K562 (cell line): ENCODE results near the gene ZNF768. TPM values are rescaled to one million over a fixed set of nuclear protein-coding genes. Genes with fewer than 3 reads are reported as not detected.
"Not testable (repeated sequence)": the region's sequence is repeated elsewhere in the genome, so short reads cannot be mapped to it uniquely, and the experiment has no call there.

Experiments used
- CXXC5 ChIP-seq: fragments of 250-450 bp; sonication (Bioruptor Pico); IDR thresholded peaks from 2 replicates; pipeline ENCODE4 v1.8.0; 2022; ENCODE audit warnings: inconsistent platforms, mild to moderate bottlenecking, moderate library complexity
- GATA2 ChIP-seq: sonication (generic); formaldehyde crosslinking; IDR thresholded peaks from 2 replicates; pipeline ENCODE4 v1.4.0; 2020; ENCODE audit warnings: mild to moderate bottlenecking, missing genetic modification reagents
- HINFP ChIP-seq: fragments of 450-650 bp; conservative IDR thresholded peaks from 2 replicates; pipeline ENCODE4 v1.6.1; 2016; ENCODE audit warnings: missing genetic modification characterization, low read depth, mild to moderate bottlenecking, control low read depth, missing compliant biosample characterization
- ID3 ChIP-seq, 2 experiments: fragments of 250-450 bp in 1 of 2; fragments of 450-650 bp in 1 of 2; sonication (Bioruptor Pico) in 1 of 2; IDR thresholded peaks; 2 replicates each; pipeline versions ENCODE4 v1.6.1 to v1.8.0; 2016 to 2021; ENCODE audit warnings: mild to moderate bottlenecking in 2 of 2, moderate library complexity in 2 of 2, missing compliant biosample characterization in 1 of 2, missing genetic modification characterization in 1 of 2
- KAT7 ChIP-seq: sonication (generic); formaldehyde crosslinking; IDR thresholded peaks from 2 replicates; pipeline ENCODE4 v1.8.0; 2022; ENCODE audit warnings: missing genetic modification reagents, mild to moderate bottlenecking, borderline replicate concordance
- KLF16 ChIP-seq: IDR thresholded peaks from 2 replicates; pipeline ENCODE4 v1.6.1; 2016; ENCODE audit warnings: antibody characterized with exemption
- NCOR1 ChIP-seq: fragments of 450-650 bp; IDR thresholded peaks from 2 replicates; pipeline ENCODE4 v1.6.1; 2016; ENCODE audit warnings: mild to moderate bottlenecking, moderate library complexity
- NFIC ChIP-seq: fragments of 450-650 bp; IDR thresholded peaks from 2 replicates; pipeline ENCODE4 v1.6.1; 2017; ENCODE audit warnings: mild to moderate bottlenecking, inconsistent platforms
- NR2C1 ChIP-seq, 2 experiments: fragments of 450-650 bp; IDR thresholded peaks; 2 replicates each; pipeline ENCODE4 v1.6.1; 2017; ENCODE audit warnings: mild to moderate bottlenecking in 2 of 2, antibody characterized with exemption in 1 of 2, inconsistent platforms in 1 of 2, missing compliant biosample characterization in 1 of 2, missing genetic modification characterization in 1 of 2
- PKNOX1 ChIP-seq: fragments of 450-650 bp; IDR thresholded peaks from 2 replicates; pipeline ENCODE4 v1.6.1; 2016
- POLR2AphosphoS5 ChIP-seq: IDR thresholded peaks from 2 replicates; pipeline ENCODE4 v1.6.1; 2011; ENCODE audit warnings: mild to moderate bottlenecking, low read depth, low read length, moderate library complexity; ENCODE audit not compliant: control insufficient read depth, insufficient read depth
- SMAD4 ChIP-seq: fragments of 250-450 bp; sonication (Bioruptor Pico); conservative IDR thresholded peaks from 2 replicates; pipeline ENCODE4 v1.8.0; 2021; ENCODE audit warnings: inconsistent platforms, mild to moderate bottlenecking, moderate library complexity
- SMARCE1 ChIP-seq: fragments of 450-650 bp; IDR thresholded peaks from 2 replicates; pipeline ENCODE4 v1.7.1; 2016; ENCODE audit warnings: mild to moderate bottlenecking
- TBL1XR1 ChIP-seq, 2 experiments: IDR thresholded peaks; 2 replicates each; pipeline ENCODE4 v1.6.1; 2012; ENCODE audit warnings: improper control_type of control experiment in 2 of 2, low read length in 2 of 2, mild to moderate bottlenecking in 1 of 2
- TEAD1 ChIP-seq, 2 experiments: fragments of 450-650 bp in 1 of 2; sonication (generic) in 1 of 2; formaldehyde crosslinking; IDR thresholded peaks; 2 replicates each; pipeline versions ENCODE4 v1.4.0 to v1.8.0; 2020 to 2022; ENCODE audit warnings: mild to moderate bottlenecking in 2 of 2, missing genetic modification reagents in 1 of 2
- TEAD4 ChIP-seq, 2 experiments: sonication (generic) in 1 of 2; formaldehyde crosslinking in 1 of 2; IDR thresholded peaks; 2 replicates each; pipeline versions ENCODE4 v1.6.1 to v1.8.0; 2012 to 2022; ENCODE audit warnings: borderline replicate concordance in 1 of 2, inconsistent platforms in 1 of 2, low read length in 1 of 2, mild to moderate bottlenecking in 1 of 2, missing genetic modification reagents in 1 of 2
- VEZF1 ChIP-seq: fragments of 200-800 bp; sonication (Bioruptor generic); IDR thresholded peaks from 2 replicates; pipeline ENCODE4 v1.6.1; 2017; ENCODE audit warnings: missing genetic modification characterization, missing compliant biosample characterization
- polyA plus RNA-seq, 8 experiments: library from polyadenylated mRNA; depleted of rRNA in 4 of 8; stranded (reverse) in 5 of 8; unstranded in 3 of 8; fragments of >200 nt; fragmentation: Nextera tagmentation in 2 of 8; fragmentation: Illumina TruSeq in 1 of 8; extraction: Ambion mirVana in 2 of 8; extraction: Trizol in 1 of 8; gene quantifications; 2 replicates each; pipeline versions ENCODE4 v1.2.1 to v1.2.3, GENCODE V29; 2011 to 2014; ENCODE audit warnings: inconsistent platforms in 1 of 8, missing spikeins in 1 of 8
- total RNA-seq, 7 experiments: library from RNA; depleted of rRNA in 6 of 7; stranded (reverse); fragments of >200 nt in 6 of 7; fragmentation: Illumina TruSeq in 2 of 7; extraction: Trizol in 2 of 7; gene quantifications; 2 replicates each; pipeline versions ENCODE4 v1.2.1 to v1.2.3, GENCODE V29; 2011 to 2021; ENCODE audit warnings: low replicate concordance in 1 of 7

The ZNF768 gene
- total and polyA plus RNA-seq, 9 of the 15 experiments (the other 6 are each of a cell fraction or from before 2014, with no cell fraction given), result 0.13 to 50.7 (median 26.9) TPM

- 0 out of 2 replicates have a peak, but pooled peaks have one; percentile 10 for TF ChIP-seq CXXC5 (CRISPR knock-in tag)
- TF ChIP-seq POLR2AphosphoS5, result peak; percentile 31; the same call in 1 of the 2 replicates
- TF ChIP-seq NFIC, result peak; percentile 66
- peak; percentile 55 for TF ChIP-seq NR2C1 (IDR thresholded peaks at IDR 0.05)
- TF ChIP-seq NR2C1 (tag; IDR thresholded peaks at IDR 0.05), result 0 out of 2 replicates have a peak, but pooled peaks have one; percentile 35
- TF ChIP-seq VEZF1 (CRISPR knock-in tag), result peak; percentile 18; the same call in 1 of the 2 replicates
- TF ChIP-seq PKNOX1, result peak; percentile 22; the same call in 1 of the 2 replicates
- 0 out of 2 replicates have a peak, but pooled peaks have one; percentile 22 for TF ChIP-seq HINFP (tag)
- TF ChIP-seq KAT7 (CRISPR knock-in tag), result peak; percentile 25; the same call in 1 of the 2 replicates
- 0 out of 2 replicates have a peak, but pooled peaks have one; percentile 50 for TF ChIP-seq SMARCE1
- TF ChIP-seq SMAD4 (CRISPR knock-in tag), result 0 out of 2 replicates have a peak, but pooled peaks have one; percentile 28
- TF ChIP-seq TEAD4 (IDR thresholded peaks at IDR 0.05; ENCODE audit: low read length), result peak; percentile 81
- not testable (repeated sequence) for TF ChIP-seq TEAD4 (CRISPR knock-in tag; IDR thresholded peaks at IDR 0.05; ENCODE audit: borderline replicate concordance); ID3 (CRISPR knock-in tag; IDR thresholded peaks at IDR 0.05)
- peak; percentile 71 for TF ChIP-seq GATA2 (CRISPR knock-in tag)
- peak; percentile 84 for TF ChIP-seq NCOR1
- peak in 1 of 2 experiments; percentile 49; a peak in 1 of 4 replicates for TF ChIP-seq TEAD1 (CRISPR knock-in tag; IDR thresholded peaks at IDR 0.05)
- 0 out of 2 replicates have a peak, but pooled peaks have one; percentile 38 for TF ChIP-seq ID3 (tag; IDR thresholded peaks at IDR 0.05)
- TF ChIP-seq TBL1XR1 (IDR thresholded peaks at IDR 0.05; ENCODE audit: low read length in 2 of 2), result 0 out of 4 replicates have a peak, but pooled peaks of 1 of the 2 experiments have one; percentile 14
- peak; percentile 65; the same call in 1 of the 2 replicates for TF ChIP-seq KLF16
These were observed 14.6 kb upstream of the ZNF768 start (continued) for GRCh38 chr16:30540916-30541464.
